ENCODE results near the gene LPCAT3.

LPCAT3 gene

GRCh38 chr12:6963791-6964413 lies 54.4 kb downstream of the LPCAT3 start:
- DNase-seq (ENCODE audit: low spot score): peak; percentile 15

DNA sequence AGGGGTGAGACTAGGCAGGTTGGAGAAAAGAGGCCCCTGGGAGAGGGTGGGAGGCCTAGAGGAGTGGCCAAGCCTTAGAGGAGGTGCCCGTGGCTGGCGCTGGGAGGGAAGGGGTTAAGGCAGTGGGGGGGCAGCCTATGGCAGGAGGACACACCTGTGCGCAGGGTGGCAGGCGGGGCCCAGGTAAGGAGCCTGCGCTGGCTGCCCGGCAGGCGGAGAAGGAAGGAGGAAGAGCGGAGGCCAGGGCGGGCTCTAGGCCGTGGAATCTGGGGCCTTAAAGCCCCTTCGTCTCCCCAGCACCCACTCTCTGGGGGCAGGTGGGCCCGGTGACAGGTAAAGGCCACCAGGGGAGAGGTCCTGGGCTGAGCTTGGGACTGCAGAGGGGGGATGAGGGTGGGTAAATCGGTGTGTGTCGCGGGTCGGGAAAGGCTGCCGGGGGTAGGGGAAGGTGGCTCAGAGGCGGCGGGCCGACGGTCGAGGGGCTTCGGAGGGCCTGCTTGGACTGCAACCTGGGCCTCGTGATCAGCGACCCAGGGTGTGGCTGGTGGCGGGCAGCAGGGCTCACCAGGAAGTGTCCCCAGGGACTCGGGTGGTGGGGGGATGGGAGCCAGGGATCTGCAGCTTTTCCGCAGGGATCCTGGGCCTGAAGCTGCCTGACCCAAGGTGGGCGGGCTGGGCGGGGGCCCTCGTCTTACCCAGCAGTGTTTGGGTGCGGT lies 55.1 kb downstream of the LPCAT3 start:
- DNase-seq (ENCODE audit: low spot score): peak; percentile 6

- no peak for DNase-seq (ENCODE audit: low spot score)
These were observed 55.8 kb downstream of the LPCAT3 start for GRCh38 chr12:6962285-6963015.

- DNase-seq (ENCODE audit: low spot score): peak; percentile 88
These were observed 56.5 kb downstream of the LPCAT3 start for GRCh38 chr12:6961695-6962284.

- DNase-seq (ENCODE audit: low spot score): no peak
These were observed 57.0 kb downstream of the LPCAT3 start for GRCh38 chr12:6961278-6961694.

DNA sequence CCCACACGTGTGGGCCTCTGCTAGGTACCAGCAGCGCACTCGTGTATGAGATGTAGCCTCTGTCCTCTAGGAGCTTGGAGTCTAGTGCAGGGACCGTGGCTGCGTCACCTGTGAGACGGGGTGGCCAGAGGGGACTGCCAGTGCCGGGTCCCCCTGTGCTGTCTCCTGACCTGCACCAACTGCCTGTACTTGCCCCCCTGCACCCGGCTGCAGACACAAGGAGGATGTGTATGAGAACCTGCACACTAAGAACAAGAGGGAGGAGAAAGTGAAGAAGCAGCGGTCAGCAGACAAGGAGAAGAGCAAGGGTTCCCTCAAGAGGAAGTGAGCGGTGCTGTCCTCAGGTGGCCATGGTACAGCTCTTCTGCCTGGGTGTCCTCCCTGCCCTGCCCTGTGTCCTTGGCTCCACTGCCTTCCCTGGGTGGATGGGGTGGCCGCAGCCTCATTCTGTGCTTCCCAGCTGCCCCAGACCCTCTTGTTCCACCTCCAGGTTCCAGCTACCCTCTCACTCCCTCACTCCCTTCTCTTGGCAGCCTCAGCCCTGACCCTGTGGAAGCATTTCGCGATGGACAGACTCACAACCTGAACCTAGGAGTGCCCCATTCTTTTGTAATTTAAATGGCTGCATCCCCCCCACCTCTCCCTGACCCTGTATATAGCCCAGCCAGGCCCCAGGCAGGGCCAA lies 57.5 kb downstream of the LPCAT3 start:
- DNase-seq (ENCODE audit: low spot score): no peak

GRCh38 chr12:6959805-6960592 lies 58.3 kb downstream of the LPCAT3 start:
- no peak for DNase-seq (ENCODE audit: low spot score)

- DNase-seq (ENCODE audit: low spot score): no peak
These were observed 59.0 kb downstream of the LPCAT3 start for GRCh38 chr12:6959058-6959804.

DNA sequence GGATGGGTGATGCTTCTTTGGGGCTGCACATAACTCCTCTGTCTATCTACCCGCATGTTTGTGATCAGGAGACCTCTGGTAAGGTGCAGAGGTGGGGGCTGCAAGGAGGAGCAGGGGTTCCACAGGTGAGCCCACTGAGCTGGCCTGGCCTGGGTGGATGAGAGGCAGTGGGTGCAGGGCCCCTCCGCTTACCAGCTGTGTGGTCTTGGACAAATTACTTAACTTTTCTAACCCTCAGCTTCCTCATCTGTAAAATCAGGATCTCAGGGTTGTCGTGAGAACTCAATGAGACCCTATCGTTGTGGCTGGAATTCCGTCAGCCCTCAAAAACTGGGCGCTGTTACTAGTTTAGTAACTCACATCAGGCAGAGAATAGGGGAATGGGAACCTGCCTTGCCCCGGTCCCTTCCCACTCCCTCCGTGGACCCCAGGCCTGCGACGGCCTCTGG lies 59.6 kb downstream of the LPCAT3 start:
- DNase-seq (ENCODE audit: low spot score): no peak

- no peak for DNase-seq (ENCODE audit: low spot score)
These were observed 60.3 kb downstream of the LPCAT3 start for GRCh38 chr12:6957741-6958608.

DNA sequence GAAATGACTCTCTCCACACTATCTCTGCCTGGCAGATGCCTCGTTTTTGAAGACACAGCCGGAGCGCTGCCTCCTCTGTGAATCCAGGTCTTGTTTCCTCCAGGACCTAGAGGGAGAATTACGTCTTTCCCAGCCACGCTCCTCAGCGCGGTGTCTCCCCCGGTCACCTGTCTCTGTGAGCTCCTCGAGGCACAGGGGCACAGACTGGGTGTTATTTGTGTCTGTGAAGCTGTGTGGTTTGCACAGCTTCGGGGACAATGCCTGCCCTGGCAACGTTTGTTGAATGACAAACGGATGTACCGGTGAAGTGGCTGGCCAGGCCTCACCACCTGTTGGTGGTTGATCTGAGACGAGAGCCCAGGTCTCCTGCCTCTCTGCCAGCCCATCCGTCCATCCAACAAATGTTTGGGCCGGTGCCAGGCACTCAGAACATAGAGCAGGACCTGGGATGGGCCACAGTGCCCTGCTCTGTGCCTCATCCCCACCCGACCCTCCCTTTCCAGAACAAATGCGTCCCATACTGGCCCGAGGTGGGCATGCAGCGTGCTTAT lies 61.0 kb downstream of the LPCAT3 start:
- DNase-seq (ENCODE audit: low spot score): no peak

DNA sequence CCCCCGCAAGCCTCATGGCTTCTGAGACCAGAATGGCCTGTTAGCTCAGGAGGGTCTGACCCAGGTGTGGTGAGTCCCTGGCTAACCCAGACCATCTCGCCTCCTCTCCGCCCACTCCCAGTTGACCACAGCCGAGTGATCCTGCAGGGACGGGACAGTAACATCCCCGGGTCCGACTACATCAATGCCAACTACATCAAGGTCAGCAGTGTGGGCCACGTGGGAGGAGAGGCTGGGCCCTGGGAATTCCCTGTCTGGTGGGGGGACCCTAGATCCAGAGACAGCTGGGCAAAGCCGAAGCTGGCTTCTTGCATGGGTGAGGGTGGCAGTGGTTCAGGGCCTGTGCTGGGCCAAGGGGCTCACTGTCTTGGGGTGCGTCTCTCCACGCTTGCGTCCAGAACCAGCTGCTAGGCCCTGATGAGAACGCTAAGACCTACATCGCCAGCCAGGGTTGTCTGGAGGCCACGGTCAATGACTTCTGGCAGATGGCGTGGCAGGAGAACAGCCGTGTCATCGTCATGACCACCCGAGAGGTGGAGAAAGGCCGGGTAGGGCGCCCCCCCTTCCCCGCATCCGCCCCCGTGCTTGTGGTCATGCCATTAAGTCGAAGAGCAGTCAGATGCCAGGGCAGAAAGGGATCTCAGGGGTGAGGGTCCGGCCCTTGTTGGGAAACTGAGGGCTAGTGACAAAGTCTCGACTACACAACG lies 62.1 kb downstream of the LPCAT3 start:
- no peak for DNase-seq (ENCODE audit: low spot score)

DNA sequence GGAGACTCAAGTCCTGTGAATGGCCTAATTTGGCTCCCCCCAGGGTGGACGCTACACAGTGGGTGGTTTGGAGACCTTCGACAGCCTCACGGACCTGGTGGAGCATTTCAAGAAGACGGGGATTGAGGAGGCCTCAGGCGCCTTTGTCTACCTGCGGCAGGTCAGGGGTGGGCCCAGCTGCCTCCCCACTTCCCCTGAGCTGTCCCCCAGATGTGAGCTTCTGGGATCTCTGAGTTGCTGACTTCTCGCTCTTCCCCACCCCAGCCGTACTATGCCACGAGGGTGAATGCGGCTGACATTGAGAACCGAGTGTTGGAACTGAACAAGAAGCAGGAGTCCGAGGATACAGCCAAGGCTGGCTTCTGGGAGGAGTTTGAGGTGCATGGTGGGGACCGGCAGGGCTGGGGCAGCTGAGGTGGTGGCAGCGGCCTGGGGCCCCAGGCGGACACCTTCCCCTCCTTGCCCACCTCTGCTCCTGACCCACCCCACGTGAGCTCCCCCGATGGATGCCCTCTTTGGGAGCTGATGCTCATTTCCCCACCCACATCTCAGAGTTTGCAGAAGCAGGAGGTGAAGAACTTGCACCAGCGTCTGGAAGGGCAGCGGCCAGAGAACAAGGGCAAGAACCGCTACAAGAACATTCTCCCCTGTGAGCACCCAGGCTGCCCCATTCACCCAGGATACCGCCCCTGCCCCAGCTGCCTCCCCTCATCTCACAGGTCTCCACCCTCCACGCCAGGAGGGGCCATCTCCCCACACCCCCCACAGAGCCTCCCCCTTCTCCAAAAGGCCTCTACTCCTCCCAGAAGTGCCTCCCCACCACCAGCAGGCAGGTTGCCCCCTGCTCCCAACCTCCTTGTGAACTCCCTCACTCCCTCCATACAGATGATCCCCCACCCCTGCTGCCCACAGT lies 62.9 kb downstream of the LPCAT3 start:
- DNase-seq (ENCODE audit: low spot score): no peak

GRCh38 chr12:6954316-6955107 lies 63.8 kb downstream of the LPCAT3 start:
- no peak for DNase-seq (ENCODE audit: low spot score)

DNA sequence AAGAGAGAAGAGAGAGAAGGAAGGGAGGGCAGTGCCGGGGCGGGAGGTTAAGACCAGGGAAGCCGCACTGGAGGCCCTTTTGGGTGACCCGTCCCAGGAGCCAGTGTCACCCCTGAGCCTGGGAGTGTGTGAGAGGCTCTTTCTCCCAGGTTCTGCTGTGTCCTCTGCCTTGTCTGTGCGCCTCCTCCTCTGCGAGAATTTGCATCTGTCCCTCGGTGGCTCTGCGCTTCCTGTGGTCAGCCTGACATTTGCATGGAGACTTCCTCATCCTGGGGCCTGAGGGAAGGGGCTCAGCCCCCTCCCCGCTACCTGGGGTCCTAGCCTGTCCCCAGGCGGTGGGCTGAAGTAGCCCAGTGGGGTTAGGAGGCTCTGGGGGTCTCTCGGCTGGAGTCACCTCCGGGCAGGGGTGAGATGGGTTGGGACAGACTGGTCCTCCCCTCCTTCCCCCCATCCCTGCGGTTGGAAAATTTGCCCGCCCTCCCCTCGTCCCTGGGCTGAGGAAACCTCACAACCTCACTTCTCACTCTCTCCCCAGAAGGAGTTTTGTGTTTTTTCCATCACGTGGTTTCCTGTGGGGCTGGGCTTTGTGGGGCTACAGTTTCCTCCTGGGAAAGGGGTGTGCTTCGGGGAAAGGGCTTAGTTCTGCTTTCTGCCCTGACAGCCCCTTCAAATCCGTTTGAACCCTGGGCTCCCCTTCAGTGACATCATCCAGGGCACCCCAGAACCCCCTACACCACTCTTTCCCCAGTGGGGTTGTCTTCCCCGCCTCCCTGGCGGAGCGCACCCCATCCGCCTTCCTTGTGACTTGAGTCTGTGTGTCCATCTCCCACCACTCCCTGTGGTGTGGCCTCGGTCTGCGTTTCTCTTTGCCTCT lies 64.6 kb downstream of the LPCAT3 start:
- no peak for DNase-seq (ENCODE audit: low spot score)
